HEK293T (cell line): ENCODE data around the gene AMFR.

Experiments used
- CTCF ChIA-PET: fragments of 350-600 bp; formaldehyde crosslinking; extraction: SDS; loops from one replicate; lab custom pipeline; 2021; ENCODE audit warnings: antibody characterized with exemption, inconsistent platforms; lab: Yijun Ruan, JAX
- POLR2A ChIA-PET: fragments of 350-600 bp; formaldehyde crosslinking; extraction: SDS; loops from one replicate; lab custom pipeline; 2020; ENCODE audit warnings: antibody characterized with exemption, inconsistent platforms; lab: Yijun Ruan, JAX
- DNase-seq: peaks from one replicate; pipeline ENCODE4 v3.0.0; 2012; ENCODE audit warnings: mixed read lengths; ENCODE audit errors: extremely low spot score
- ARNT ChIP-seq: fragments of 450-650 bp; IDR thresholded peaks from 2 replicates; pipeline ENCODE4 v1.6.1; 2017; ENCODE audit warnings: mild to moderate bottlenecking
- BHLHE40 ChIP-seq: fragments of 450-650 bp; IDR thresholded peaks from 2 replicates; pipeline ENCODE4 v1.6.1; 2016; ENCODE audit warnings: mild to moderate bottlenecking, moderate library complexity, borderline replicate concordance
- CTBP1 ChIP-seq: fragments of 450-650 bp; IDR thresholded peaks from 2 replicates; pipeline ENCODE4 v1.6.1; 2016; ENCODE audit warnings: borderline replicate concordance
- ELF4 ChIP-seq: fragments of 450-650 bp; IDR thresholded peaks from 2 replicates; pipeline ENCODE4 v1.6.1; 2017; ENCODE audit warnings: antibody characterized with exemption
- FOXA1 ChIP-seq: fragments of 450-650 bp; IDR thresholded peaks from 2 replicates; pipeline ENCODE4 v1.6.1; 2016; ENCODE audit warnings: mild to moderate bottlenecking
- FOXK2 ChIP-seq: fragments of 450-650 bp; IDR thresholded peaks from 2 replicates; pipeline ENCODE4 v1.6.1; 2016; ENCODE audit warnings: mild to moderate bottlenecking
- FOXM1 ChIP-seq: fragments of 450-650 bp; IDR thresholded peaks from 2 replicates; pipeline ENCODE4 v1.6.1; 2017; ENCODE audit warnings: mild to moderate bottlenecking, borderline replicate concordance
- HDGF ChIP-seq: fragments of 450-650 bp; IDR thresholded peaks from 2 replicates; pipeline ENCODE4 v1.6.1; 2017; ENCODE audit warnings: antibody characterized with exemption, borderline replicate concordance
- L3MBTL2 ChIP-seq: fragments of 450-650 bp; conservative IDR thresholded peaks from 2 replicates; pipeline ENCODE4 v1.6.1; 2016; ENCODE audit warnings: mild to moderate bottlenecking
- LEF1 ChIP-seq: fragments of 450-650 bp; IDR thresholded peaks from 2 replicates; pipeline ENCODE4 v1.6.1; 2017; ENCODE audit warnings: mild to moderate bottlenecking, borderline replicate concordance
- NFRKB ChIP-seq: fragments of 450-650 bp; IDR thresholded peaks from 2 replicates; pipeline ENCODE4 v1.6.1; 2016; ENCODE audit warnings: mild to moderate bottlenecking, moderate library complexity
- PKNOX1 ChIP-seq: fragments of 450-650 bp; IDR thresholded peaks from 2 replicates; pipeline ENCODE4 v1.6.1; 2016
- SP1 ChIP-seq: fragments of 450-650 bp; IDR thresholded peaks from 2 replicates; pipeline ENCODE4 v1.6.1; 2017
- SUZ12 ChIP-seq: fragments of 450-650 bp; IDR thresholded peaks from 2 replicates; pipeline ENCODE4 v1.6.1; 2016; ENCODE audit warnings: mild to moderate bottlenecking
- TARDBP ChIP-seq: fragments of 450-650 bp; IDR thresholded peaks from 2 replicates; pipeline ENCODE4 v1.6.1; 2016
- ZNF384 ChIP-seq: fragments of 450-650 bp; IDR thresholded peaks from 2 replicates; pipeline ENCODE4 v1.6.1; 2016

The AMFR gene

GRCh38 chr16:56347670-56348069 is 77.7 kb downstream of the AMFR start:
- ChIA-PET POLR2A (no interaction called here), CTCF (interaction anchor here (0.7 kb wide), 1 partner anchor 1948 kb away, joined by 5 read pairs; no protein-coding TSS in a partner anchor)
- no peak for TF ChIP-seq LEF1
- no peak for TF ChIP-seq FOXK2
- TF ChIP-seq ARNT: no peak
- no peak for TF ChIP-seq NFRKB
- TF ChIP-seq BHLHE40: no peak
- TF ChIP-seq PKNOX1: no peak
- no peak for TF ChIP-seq HDGF
- no peak for TF ChIP-seq FOXM1
- TF ChIP-seq SUZ12: no peak
- TF ChIP-seq ELF4: no peak
- TF ChIP-seq SP1: no peak
- no peak for TF ChIP-seq TARDBP
- TF ChIP-seq ZNF384: no peak
- no peak for TF ChIP-seq L3MBTL2
- no peak for TF ChIP-seq CTBP1
- no peak for TF ChIP-seq FOXA1
- DNase-seq: no peak

GRCh38 chr16:56347166-56347565 is 78.2 kb downstream of the AMFR start:
- ChIA-PET CTCF (interaction anchor here (0.7 kb wide), 1 partner anchor 1949 kb away, joined by 5 read pairs; no protein-coding TSS in a partner anchor), POLR2A (interaction anchor here (0.6 kb wide), 1 partner anchor 17 kb away, joined by 3 read pairs; no protein-coding TSS in a partner anchor)
- no peak for DNase-seq
- TF ChIP-seq BHLHE40 (no peak), FOXK2 (no peak), NFRKB (no peak), SUZ12 (no peak), PKNOX1 (no peak), SP1 (no peak), ARNT (no peak), TARDBP (no peak), ELF4 (no peak), L3MBTL2 (no peak), FOXM1 (no peak), LEF1 (no peak)

- TF ChIP-seq FOXK2: no peak
- no peak for TF ChIP-seq L3MBTL2
- no peak for TF ChIP-seq SUZ12
- TF ChIP-seq ELF4: no peak
- no peak for TF ChIP-seq FOXM1
- no peak for TF ChIP-seq LEF1
- no peak for TF ChIP-seq ZNF384
- no peak for TF ChIP-seq ARNT
- no peak for TF ChIP-seq TARDBP
- no peak for TF ChIP-seq BHLHE40
- TF ChIP-seq SP1: no peak
- DNase-seq: no peak
- POLR2A ChIA-PET: interaction anchor here (0.6 kb wide), 1 partner anchor 17 kb away, joined by 3 read pairs; no protein-coding TSS in a partner anchor
- CTCF ChIA-PET: no interaction called here
Observed at GRCh38 chr16:56346131-56346890, 79.0 kb downstream of the AMFR start.

- no peak for DNase-seq
- POLR2A ChIA-PET: no interaction called here
- no peak for TF ChIP-seq BHLHE40
- TF ChIP-seq LEF1: no peak
- no peak for TF ChIP-seq L3MBTL2
- no peak for TF ChIP-seq TARDBP
- TF ChIP-seq FOXA1: no peak
- TF ChIP-seq SUZ12: no peak
- no peak for TF ChIP-seq ELF4
- TF ChIP-seq PKNOX1: no peak
- no peak for TF ChIP-seq FOXM1
- TF ChIP-seq ARNT: no peak
- no peak for TF ChIP-seq HDGF
- TF ChIP-seq NFRKB: no peak
- no peak for TF ChIP-seq ZNF384
- no peak for TF ChIP-seq CTBP1
- no peak for TF ChIP-seq FOXK2
- TF ChIP-seq SP1: no peak
- CTCF ChIA-PET: no interaction called here
Observed at GRCh38 chr16:56345406-56346050, 79.8 kb downstream of the AMFR start.

GRCh38 chr16:56344518-56345405 is 80.6 kb downstream of the AMFR start:
- CTCF ChIA-PET: no interaction called here
- TF ChIP-seq L3MBTL2 (no peak), FOXM1 (no peak), ELF4 (no peak), FOXK2 (no peak), CTBP1 (no peak), ZNF384 (no peak), LEF1 (no peak), SUZ12 (no peak), FOXA1 (no peak), TARDBP (no peak), BHLHE40 (no peak), HDGF (no peak), ARNT (no peak), PKNOX1 (no peak), NFRKB (no peak)
- no peak for DNase-seq
- POLR2A ChIA-PET: no interaction called here
